Measurements from ENCODE around the gene GRM8.

GRM8 gene

DNA sequence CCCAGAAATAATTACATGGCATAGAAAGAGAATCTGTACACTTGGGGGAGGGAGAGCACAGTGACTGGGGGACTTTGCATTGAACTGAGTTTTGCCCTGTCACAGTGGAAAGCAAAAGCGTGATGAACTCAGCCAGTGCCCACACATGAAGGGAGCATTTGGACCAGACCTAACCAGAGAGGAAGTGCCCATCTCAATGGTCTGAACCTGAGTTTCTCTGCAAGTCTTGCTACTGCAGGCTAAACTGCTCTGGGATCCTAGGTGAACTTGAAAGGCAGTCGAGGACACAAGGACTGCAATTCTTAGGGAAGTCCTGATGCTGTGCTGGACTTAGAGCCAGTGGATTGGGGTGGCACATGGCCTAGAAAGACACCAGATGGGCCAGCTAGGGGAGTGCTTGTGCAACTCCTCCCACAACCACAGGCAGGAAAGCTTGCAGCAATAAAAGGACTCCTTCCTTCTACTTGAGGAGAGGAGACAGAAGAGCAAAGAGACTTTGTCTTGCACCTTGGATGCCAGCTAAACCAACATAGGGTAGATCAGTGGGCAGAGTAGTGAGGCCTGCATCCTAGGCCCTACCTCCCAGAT, 259.0 kb downstream of the GRM8 start:
- TF ChIP-seq CTCF (IDR thresholded peaks at IDR 0.05; ENCODE audit: borderline replicate concordance, insufficient read depth, low read depth, low read length) = no peak
- no peak overlapping the region for H3K4me3 ChIP-seq (ENCODE audit: low read depth, low read length)

GRCh38 chr7:126988022-126988421, 264.7 kb downstream of the GRM8 start:
- no peak overlapping the region for H3K4me3 ChIP-seq (ENCODE audit: low read depth, low read length)
- TF ChIP-seq CTCF (IDR thresholded peaks at IDR 0.05; ENCODE audit: borderline replicate concordance, insufficient read depth, low read depth, low read length) = no peak

DNA sequence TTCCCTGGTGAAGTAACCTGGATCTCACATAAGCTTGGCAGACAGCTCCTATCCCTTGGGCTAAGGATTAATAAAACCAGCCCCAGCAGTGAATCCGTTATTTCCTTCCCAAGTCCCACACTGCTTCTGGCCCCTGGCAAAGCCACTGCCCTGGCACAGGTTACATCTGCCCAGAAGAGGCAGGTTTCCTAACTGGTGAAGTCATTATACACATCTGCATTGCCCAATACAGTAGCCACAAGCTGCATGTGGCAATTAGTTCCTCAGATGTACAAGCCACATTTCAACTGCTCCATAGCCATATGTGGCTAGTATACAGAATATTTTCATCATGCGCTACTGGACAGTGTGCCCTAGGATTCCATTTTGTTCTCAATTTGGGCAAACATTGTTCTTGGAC, 273.0 kb downstream of the GRM8 start:
- no peak overlapping the region for H3K4me3 ChIP-seq (ENCODE audit: low read depth, low read length)
- no peak for TF ChIP-seq CTCF (IDR thresholded peaks at IDR 0.05; ENCODE audit: borderline replicate concordance, insufficient read depth, low read depth, low read length)

DNA sequence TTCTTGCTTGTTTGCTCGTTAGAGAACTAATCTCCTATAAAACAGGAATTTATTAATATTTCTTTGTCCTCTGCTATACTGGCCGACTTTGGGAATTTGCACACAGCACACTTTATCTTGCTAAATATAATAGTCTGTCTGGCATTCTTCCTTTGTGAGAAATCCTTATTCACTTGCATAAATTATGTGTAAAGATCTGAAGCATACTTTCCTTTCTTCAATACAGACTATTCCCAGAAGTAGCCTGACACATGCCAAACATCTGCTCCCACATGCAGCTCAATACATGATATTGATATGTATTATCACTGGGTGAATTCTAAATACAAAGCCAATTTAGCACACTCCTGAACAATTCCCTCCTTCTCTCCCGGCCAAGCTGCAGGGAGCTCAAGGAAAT, 273.9 kb downstream of the GRM8 start:
- TF ChIP-seq CTCF (IDR thresholded peaks at IDR 0.05; ENCODE audit: borderline replicate concordance, insufficient read depth, low read depth, low read length) = no peak
- H3K4me3 ChIP-seq (ENCODE audit: low read depth, low read length) = no peak overlapping the region

DNA sequence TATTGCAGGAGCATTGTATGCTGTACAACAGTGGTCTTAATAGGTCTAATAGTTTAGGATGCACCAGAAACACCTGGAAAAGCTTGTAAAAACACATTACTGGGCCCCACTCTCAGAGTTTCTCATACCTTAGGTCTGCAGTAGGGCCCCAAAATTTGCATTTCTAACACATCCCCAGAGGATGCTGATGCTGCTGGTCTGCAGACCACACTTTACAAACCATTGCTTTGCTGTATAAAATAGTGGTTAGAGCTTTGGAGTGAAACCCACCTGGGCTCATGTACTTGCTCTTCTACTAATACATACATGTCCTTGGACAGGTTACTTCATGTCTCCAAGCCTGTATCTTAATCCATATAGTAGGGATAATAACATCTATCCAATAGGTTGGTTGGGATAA, 279.7 kb downstream of the GRM8 start:
- no peak overlapping the region for H3K4me3 ChIP-seq (ENCODE audit: low read depth, low read length)
- TF ChIP-seq CTCF (IDR thresholded peaks at IDR 0.05; ENCODE audit: borderline replicate concordance, insufficient read depth, low read depth, low read length) = no peak

DNA sequence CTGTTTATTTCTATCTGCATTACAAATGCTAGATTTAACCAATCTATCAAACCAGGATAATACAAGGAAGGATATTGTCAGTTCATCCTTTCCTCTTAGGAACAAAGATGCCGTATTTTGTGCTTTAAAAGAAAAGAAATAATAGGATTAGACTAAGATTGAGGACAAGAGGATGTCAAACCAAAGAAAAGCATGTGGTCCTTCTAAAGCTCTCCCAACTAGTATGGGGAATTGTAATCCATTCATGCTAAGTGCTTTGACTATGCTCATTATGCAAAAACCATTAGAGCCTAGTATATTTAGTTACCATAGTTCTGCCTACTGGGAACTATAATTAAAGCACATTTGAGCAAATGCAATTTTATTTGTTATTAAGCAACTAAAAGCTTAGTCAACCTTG, 280.2 kb downstream of the GRM8 start:
- H3K4me3 ChIP-seq (ENCODE audit: low read depth, low read length) = no peak overlapping the region
- no peak for TF ChIP-seq CTCF (IDR thresholded peaks at IDR 0.05; ENCODE audit: borderline replicate concordance, insufficient read depth, low read depth, low read length)

- TF ChIP-seq CTCF (IDR thresholded peaks at IDR 0.05; ENCODE audit: borderline replicate concordance, insufficient read depth, low read depth, low read length) = no peak
- no peak overlapping the region for H3K4me3 ChIP-seq (ENCODE audit: low read depth, low read length)
Measured at GRCh38 chr7:126959649-126960048, 293.1 kb downstream of the GRM8 start.
